ENCODE data around the gene UNC5C. TPM values are rescaled to one million over a fixed set of nuclear protein-coding genes. Genes with fewer than 3 reads are reported as not detected.

The UNC5C gene
- total RNA-seq, 2 experiments from 2014 or later: not detected

- POLR2A ChIA-PET: no interaction called here
- Mint-ChIP-seq H3K4me1 (no peaks in the 10 kb centered on the region), H3K27me3 (peaks cover 2% of the 10 kb centered on the region), H3K9me3 (peaks cover 2% of the 10 kb centered on the region), H3K36me3 (no peaks in the 10 kb centered on the region), H3K4me3 (no peak overlapping the region), H3K27ac (no peak overlapping the region)
- no peak for ATAC-seq (ENCODE audit: low read depth)
- no peak for DNase-seq
Measured at GRCh38 chr4:95216636-95217035, 332.1 kb downstream of the UNC5C start.

GRCh38 chr4:95215991-95216605 lies 332.7 kb downstream of the UNC5C start:
- POLR2A ChIA-PET: no interaction called here
- no peak for ATAC-seq (ENCODE audit: low read depth)
- DNase-seq: no peak
- Mint-ChIP-seq H3K4me1 (no peaks in the 10 kb centered on the region), H3K4me3 (no peak overlapping the region), H3K27me3 (peaks cover 2% of the 10 kb centered on the region), H3K27ac (no peak overlapping the region), H3K9me3 (peaks cover 2% of the 10 kb centered on the region), H3K36me3 (no peaks in the 10 kb centered on the region)

GRCh38 chr4:95215043-95215442 lies 333.7 kb downstream of the UNC5C start:
- no peak for ATAC-seq (ENCODE audit: low read depth)
- no peaks in the 10 kb centered on the region for H3K36me3 Mint-ChIP-seq
- no peak for DNase-seq
- POLR2A ChIA-PET: no interaction called here
- H3K4me3 Mint-ChIP-seq: no peak overlapping the region
- no peak overlapping the region for H3K27ac Mint-ChIP-seq
- peaks cover 2% of the 10 kb centered on the region for H3K9me3 Mint-ChIP-seq
- H3K4me1 Mint-ChIP-seq: no peaks in the 10 kb centered on the region
- H3K27me3 Mint-ChIP-seq: peaks cover 2% of the 10 kb centered on the region

GRCh38 chr4:95214408-95214807 lies 334.4 kb downstream of the UNC5C start:
- POLR2A ChIA-PET: no interaction called here
- Mint-ChIP-seq H3K27ac (no peak overlapping the region), H3K27me3 (peaks cover 4% of the 10 kb centered on the region), H3K9me3 (peaks cover 2% of the 10 kb centered on the region), H3K4me3 (no peak overlapping the region), H3K4me1 (no peaks in the 10 kb centered on the region), H3K36me3 (no peaks in the 10 kb centered on the region)
- DNase-seq: no peak
- ATAC-seq (ENCODE audit: low read depth): no peak

GRCh38 chr4:95213366-95213765 lies 335.4 kb downstream of the UNC5C start:
- Mint-ChIP-seq H3K27ac (no peak overlapping the region), H3K27me3 (peaks cover 4% of the 10 kb centered on the region), H3K4me3 (no peak overlapping the region), H3K36me3 (no peaks in the 10 kb centered on the region), H3K4me1 (no peaks in the 10 kb centered on the region), H3K9me3 (peaks cover 2% of the 10 kb centered on the region)
- POLR2A ChIA-PET: no interaction called here
- ATAC-seq (ENCODE audit: low read depth): no peak
- DNase-seq: no peak

- Mint-ChIP-seq H3K27ac (no peak overlapping the region), H3K4me3 (no peak overlapping the region), H3K4me1 (no peaks in the 10 kb centered on the region), H3K36me3 (no peaks in the 10 kb centered on the region), H3K9me3 (peaks cover 2% of the 10 kb centered on the region), H3K27me3 (peaks cover 4% of the 10 kb centered on the region)
- POLR2A ChIA-PET: no interaction called here
- ATAC-seq (ENCODE audit: low read depth): no peak
- no peak for DNase-seq
Measured at GRCh38 chr4:95212692-95213091, 336.1 kb downstream of the UNC5C start.

GRCh38 chr4:95209927-95210326 lies 338.8 kb downstream of the UNC5C start:
- Mint-ChIP-seq H3K4me1 (no peaks in the 10 kb centered on the region), H3K9me3 (no peaks in the 10 kb centered on the region), H3K4me3 (no peak overlapping the region), H3K27me3 (peaks cover 4% of the 10 kb centered on the region), H3K27ac (no peak overlapping the region), H3K36me3 (no peaks in the 10 kb centered on the region)
- no peak for ATAC-seq (ENCODE audit: low read depth)
- POLR2A ChIA-PET: no interaction called here
- DNase-seq: no peak

- POLR2A ChIA-PET: no interaction called here
- DNase-seq (no peak), ATAC-seq (ENCODE audit: low read depth) (no peak)
- H3K27me3 Mint-ChIP-seq: peaks cover under 1% of the 10 kb centered on the region
- H3K9me3 Mint-ChIP-seq: no peaks in the 10 kb centered on the region
- no peaks in the 10 kb centered on the region for H3K4me1 Mint-ChIP-seq
- no peak overlapping the region for H3K27ac Mint-ChIP-seq
- H3K4me3 Mint-ChIP-seq: no peak overlapping the region
- H3K36me3 Mint-ChIP-seq: no peaks in the 10 kb centered on the region
Measured at GRCh38 chr4:95204873-95205272, 343.9 kb downstream of the UNC5C start.

GRCh38 chr4:95204267-95204844 lies 344.4 kb downstream of the UNC5C start:
- H3K9me3 Mint-ChIP-seq: no peaks in the 10 kb centered on the region
- H3K27me3 Mint-ChIP-seq: no peaks in the 10 kb centered on the region
- DNase-seq (no peak), ATAC-seq (ENCODE audit: low read depth) (no peak)
- no peak overlapping the region for H3K4me3 Mint-ChIP-seq
- no peak overlapping the region for H3K27ac Mint-ChIP-seq
- H3K4me1 Mint-ChIP-seq: no peaks in the 10 kb centered on the region
- H3K36me3 Mint-ChIP-seq: no peaks in the 10 kb centered on the region
- POLR2A ChIA-PET: no interaction called here

GRCh38 chr4:95198961-95199360 lies 349.8 kb downstream of the UNC5C start:
- no peaks in the 10 kb centered on the region for H3K4me1 Mint-ChIP-seq
- H3K9me3 Mint-ChIP-seq: no peaks in the 10 kb centered on the region
- ATAC-seq (ENCODE audit: low read depth) (no peak), DNase-seq (no peak)
- no peak overlapping the region for H3K4me3 Mint-ChIP-seq
- H3K27me3 Mint-ChIP-seq: no peaks in the 10 kb centered on the region
- POLR2A ChIA-PET: no interaction called here
- no peak overlapping the region for H3K27ac Mint-ChIP-seq
- H3K36me3 Mint-ChIP-seq: no peaks in the 10 kb centered on the region

- DNase-seq: no peak
- Mint-ChIP-seq H3K4me3 (no peak overlapping the region), H3K9me3 (no peaks in the 10 kb centered on the region), H3K4me1 (no peaks in the 10 kb centered on the region), H3K27me3 (no peaks in the 10 kb centered on the region), H3K36me3 (no peaks in the 10 kb centered on the region), H3K27ac (no peak overlapping the region)
- no peak for ATAC-seq (ENCODE audit: low read depth)
- POLR2A ChIA-PET: no interaction called here
Measured at GRCh38 chr4:95197353-95197752, 351.4 kb downstream of the UNC5C start.

GRCh38 chr4:95193391-95194224 lies 355.2 kb downstream of the UNC5C start:
- H3K27ac Mint-ChIP-seq: no peak overlapping the region
- peaks cover 12% of the 10 kb centered on the region for H3K4me1 Mint-ChIP-seq
- no peak overlapping the region for H3K4me3 Mint-ChIP-seq
- H3K9me3 Mint-ChIP-seq: no peaks in the 10 kb centered on the region
- no peak for DNase-seq
- ATAC-seq (ENCODE audit: low read depth): no peak
- no peaks in the 10 kb centered on the region for H3K27me3 Mint-ChIP-seq
- H3K36me3 Mint-ChIP-seq: no peaks in the 10 kb centered on the region
- POLR2A ChIA-PET: no interaction called here

- H3K27me3 Mint-ChIP-seq: no peaks in the 10 kb centered on the region
- ATAC-seq (ENCODE audit: low read depth) (no peak), DNase-seq (no peak)
- no peaks in the 10 kb centered on the region for H3K9me3 Mint-ChIP-seq
- no peaks in the 10 kb centered on the region for H3K36me3 Mint-ChIP-seq
- H3K4me3 Mint-ChIP-seq: no peak overlapping the region
- peak overlapping the region; percentile 47 for H3K27ac Mint-ChIP-seq
- peaks cover 15% of the 10 kb centered on the region for H3K4me1 Mint-ChIP-seq
- POLR2A ChIA-PET: no interaction called here
Measured at GRCh38 chr4:95191537-95191936, 357.2 kb downstream of the UNC5C start.

All from activated naive CD8-positive, alpha-beta T cell treated with anti-CD3 and anti-CD28 coated beads, Interleukin-2, amount 10 ng/mL, durations not matched to agents 7 days and 5 days (primary cell).